Activated naive CD4-positive, alpha-beta T cell (primary cell): Measurements from ENCODE around the gene PIK3IP1.
"Not testable (repeated sequence)": the region's sequence is repeated elsewhere in the genome, so short reads cannot be mapped to it uniquely, and the experiment has no call there.

ENCODE experiments used
- DNase-seq, 4 experiments: peaks; one replicate each; lab custom pipeline; 2025; lab: John Stamatoyannopoulos, UW

Gene PIK3IP1

DNA sequence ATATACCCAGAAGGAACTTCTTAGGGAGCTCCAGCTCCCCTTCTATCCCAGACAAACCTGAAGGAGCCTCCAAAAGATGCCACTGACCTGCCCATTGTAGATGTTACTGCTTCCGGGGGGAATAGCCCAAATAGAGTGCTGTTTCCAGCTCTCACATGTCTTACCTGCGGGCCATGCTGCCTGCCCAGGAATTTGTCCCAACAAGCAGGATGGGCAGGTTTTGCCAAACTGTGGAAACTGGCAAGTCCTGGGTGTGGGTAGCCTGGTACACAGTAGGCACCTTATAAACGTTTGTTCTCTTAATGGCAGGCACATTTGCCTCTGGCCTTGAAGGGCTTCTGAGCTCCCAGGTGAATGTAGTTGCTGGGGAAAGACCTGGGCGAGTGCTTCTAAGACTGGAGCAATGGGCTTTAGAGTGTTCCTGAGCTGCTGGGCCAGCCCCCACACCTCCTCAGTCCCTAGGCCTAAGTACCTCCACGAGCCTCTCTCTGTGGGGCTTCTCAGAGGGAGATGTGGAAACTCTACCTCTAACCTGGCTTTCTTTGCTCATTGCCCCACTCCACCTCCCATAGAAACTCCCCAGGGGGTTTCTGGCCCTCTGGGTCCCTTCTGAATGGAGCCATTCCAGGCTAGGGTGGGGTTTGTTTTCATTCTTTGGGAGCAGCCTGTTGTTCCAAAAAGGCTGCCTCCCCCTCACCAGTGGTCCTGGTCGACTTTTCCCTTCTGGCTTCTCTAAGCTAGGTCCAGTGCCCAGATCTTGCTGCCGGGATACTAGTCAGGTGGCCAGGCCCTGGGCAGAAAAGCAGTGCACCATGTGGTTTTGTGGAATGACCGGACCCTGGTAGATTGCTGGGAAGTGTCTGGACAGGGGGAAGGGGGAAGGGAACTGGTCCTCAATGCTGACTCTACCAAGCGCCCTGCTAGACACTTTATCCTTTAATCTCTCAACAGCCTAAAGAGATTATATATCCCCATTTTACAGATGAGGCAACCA is 43.0 kb downstream of the PIK3IP1 start:
- DNase-seq, result no peak

DNA sequence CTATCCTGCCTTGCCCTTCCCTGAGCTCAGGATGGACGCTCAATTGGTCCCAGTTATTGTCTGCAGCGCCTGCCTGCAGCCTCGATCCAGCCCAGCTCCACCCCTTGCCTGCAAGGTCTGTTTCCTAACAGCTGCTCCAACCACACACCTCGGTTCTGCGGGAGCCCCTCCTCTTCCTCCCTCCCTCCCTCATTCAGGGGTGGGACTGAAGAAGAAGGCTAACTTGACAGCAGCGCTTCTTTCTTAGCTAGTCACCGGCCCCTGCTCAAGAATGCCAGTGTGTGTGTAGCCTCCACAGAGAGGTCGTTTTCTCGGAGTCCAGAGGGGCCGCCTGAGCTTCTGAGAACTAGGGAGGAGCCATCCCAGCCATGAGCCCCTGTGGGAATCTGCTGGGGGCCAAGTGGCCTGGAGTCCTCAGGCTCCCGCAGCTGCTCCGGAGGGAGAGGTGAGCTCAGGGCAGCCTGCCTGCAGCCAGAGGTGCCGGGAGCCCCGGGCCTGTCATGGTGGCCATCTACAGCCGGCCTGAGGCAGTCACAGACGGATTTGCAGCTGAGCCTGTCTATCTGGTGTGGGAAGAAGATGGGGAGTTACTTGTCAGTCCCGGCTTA is 44.0 kb downstream of the PIK3IP1 start:
- DNase-seq, result peak in 3 of 4 experiments; percentile 14 to 63 (median 53)

DNA sequence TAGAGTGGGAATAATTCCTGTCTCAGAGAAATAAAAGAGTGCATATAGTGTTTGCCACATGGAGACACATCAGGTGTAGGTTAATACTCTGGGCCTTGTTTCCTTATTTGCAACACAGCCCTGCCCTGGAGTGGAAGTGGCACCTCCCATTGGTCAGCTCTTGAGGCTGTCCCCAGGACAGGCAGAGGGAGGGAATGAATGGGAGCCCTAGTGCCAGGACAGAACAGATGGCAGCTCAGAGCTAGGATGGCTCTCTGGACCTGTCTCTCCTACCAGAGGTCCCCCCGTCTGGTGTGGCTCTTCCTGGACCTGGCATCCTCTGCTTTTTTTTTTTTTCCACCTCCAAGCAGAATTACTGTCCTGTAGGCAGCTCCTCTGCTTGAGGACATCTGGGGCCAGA is 44.6 kb downstream of the PIK3IP1 start:
- DNase-seq, result no peak

DNA sequence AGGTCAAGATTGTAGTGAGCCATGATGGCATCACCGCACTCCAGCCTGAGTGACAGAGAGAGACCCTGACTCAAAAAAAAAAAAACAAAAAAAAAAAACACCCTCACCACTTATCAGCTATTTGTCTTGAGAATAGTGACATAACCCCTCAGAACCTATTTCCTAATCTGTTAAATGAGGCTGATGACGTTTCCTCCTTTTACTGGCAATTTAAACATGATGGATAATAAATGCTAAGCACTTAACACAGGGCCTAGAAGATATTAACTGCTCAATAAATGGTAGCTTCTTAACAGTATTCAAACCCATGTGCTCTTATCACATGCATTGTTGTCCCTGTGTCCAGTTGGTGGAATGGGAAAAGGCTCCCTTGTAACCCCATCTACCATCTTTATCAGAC is 45.6 kb downstream of the PIK3IP1 start:
- no peak for DNase-seq

DNA sequence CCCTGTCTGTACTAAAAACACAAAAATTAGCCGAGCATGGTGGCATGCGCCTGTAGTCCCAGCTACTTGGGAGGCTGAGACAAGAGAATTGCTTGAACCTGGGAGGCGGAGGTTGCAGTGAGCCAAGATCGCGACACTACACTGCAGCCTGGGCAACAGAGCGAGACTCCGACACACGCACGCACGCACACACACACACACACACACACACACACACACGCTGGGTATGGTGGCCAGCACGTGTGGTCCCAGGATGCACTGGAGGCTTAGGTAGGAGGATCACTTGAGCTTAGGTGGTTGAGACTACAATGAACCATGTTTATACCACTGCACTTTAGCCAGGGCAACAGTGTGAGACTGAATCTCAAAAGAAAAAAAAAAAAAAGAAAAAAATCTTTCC is 46.3 kb downstream of the PIK3IP1 start:
- not testable (repeated sequence) for DNase-seq

DNA sequence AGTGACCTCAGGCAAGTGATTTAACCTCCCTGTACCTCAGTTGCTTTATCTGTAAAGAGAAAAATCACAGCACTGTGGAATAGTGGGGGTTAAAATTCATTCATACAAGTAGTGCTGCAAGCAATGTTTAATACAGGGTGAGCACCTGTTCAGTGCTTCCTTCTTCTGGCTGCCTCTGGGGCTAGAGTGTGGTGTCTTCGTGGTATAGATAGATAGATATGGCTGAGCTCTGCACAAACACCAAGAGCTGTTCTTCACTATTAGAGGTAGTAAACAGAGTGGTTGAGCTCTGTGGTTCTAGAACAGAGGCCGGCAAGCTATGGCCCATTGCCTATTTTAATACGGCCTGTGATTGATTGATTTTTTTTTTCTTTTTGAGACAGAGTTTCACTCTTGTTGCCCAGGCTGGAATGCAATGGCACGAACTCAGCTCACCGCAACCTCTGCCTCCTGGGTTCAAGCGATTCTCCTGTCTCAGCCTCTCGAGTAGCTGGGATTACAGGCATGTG is 47.3 kb downstream of the PIK3IP1 start:
- DNase-seq, result no peak

DNA sequence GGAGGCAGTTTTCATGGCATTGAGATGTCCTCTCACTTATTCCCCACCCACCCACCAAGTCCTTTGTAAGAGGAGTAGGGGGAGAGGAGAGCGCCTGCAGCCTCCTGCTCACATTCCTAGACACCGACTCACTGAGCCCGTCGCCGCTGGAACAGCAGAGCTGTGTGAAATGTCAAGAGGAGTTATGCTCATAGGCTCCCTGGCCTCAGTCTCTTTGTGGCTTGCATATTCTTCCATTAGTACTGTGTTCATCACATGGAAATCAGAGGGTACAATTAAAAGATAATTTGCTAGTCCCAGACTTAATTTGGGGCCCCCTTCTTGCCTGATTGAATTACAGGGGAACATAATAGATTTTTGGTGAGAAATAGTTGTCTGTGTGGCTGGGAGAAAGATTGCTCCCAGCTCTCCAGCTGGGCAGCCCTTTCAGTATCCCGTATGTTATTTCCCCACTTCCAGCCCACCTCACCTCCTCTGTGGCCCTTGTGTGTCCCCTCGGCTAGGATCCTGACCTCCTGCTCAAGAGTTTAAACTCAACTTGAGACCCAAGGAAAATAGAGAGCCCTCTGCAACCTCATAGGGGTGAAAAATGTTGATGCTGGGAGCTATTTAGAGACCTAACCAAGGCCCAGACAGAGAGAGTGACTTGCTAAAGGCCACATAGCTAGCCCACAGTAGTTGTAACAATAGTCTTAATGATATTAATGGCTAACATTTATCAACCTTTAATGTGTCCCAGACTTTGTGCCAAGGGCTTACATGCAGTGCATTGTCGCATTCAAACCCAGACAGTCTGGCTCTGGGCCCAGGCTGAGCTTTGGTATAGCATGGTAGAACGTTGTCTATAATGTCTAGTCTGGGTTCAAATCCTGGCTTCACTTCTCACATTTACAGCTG is 48.0 kb downstream of the PIK3IP1 start:
- no peak for DNase-seq

DNA sequence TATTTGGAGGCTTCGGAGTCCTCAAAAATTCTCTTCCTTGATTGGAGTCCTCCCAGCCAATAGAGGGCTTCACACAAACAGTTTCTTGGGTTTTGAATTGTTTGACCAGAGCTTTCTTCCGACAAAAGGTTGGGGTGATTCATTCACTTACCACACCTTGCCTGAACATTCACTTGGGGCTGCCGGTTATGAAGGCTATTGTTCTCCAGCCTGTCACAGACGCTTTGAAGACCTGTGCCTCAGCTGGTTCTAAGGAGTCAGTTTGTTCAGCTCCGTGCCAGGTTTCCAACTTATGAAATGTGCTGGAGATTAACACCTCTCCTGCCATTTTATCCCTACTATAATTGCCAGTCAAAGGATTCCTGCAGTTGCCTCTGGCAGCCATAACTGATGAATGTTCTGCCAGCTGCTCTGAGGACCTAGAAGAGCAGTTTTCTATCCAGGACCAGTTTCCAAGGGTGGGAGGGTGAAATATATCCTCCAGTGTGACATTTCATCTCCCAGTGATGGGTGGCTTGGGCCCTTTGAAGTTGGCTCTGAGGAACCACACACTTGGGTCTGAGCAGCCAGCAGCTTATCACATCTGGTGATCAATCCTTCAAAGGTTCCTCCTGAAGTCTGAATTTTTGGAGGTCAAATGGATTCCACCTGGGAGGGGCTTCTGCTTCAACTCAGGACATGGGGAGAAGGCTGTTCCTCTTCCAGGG is 48.8 kb downstream of the PIK3IP1 start:
- DNase-seq, result no peak

DNA sequence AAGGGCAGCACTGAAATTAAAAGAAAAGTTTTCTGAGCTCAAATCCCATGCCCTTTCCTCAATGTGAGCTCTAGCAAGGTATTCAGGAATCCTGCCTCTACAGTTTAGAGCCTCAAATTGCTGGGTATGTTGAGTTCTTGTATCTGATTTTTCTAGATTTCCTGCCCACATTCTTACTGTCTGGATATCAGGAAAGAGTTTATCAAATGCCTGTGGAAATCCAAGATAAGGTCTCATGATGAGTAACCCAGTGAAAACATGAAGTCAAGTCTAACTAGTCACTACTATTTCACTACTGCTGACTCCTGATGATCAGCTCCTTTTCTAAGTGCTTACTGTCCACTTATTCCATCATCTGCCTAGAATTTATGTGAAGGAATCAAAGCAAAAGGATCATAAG is 50.4 kb downstream of the PIK3IP1 start:
- no peak for DNase-seq

DNA sequence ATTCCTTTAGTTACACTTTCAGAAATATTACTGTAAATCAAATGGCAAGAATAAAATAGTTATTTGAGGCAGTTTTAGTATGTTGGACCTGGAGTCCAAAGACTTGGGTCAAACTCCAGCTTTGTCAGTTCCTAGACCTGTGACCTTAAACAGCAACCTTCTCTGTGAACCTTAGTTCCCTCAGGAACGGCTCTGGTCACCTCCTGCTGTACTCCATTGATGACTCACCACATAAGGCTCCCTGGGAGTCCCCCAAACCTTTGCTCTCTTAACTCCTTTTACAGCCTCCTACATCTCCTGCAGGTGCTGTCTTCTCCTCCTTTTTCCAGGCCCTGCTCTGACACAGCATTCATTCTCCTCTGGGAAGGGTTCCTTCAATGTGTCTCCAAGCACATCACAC is 51.1 kb downstream of the PIK3IP1 start:
- DNase-seq, result no peak

DNA sequence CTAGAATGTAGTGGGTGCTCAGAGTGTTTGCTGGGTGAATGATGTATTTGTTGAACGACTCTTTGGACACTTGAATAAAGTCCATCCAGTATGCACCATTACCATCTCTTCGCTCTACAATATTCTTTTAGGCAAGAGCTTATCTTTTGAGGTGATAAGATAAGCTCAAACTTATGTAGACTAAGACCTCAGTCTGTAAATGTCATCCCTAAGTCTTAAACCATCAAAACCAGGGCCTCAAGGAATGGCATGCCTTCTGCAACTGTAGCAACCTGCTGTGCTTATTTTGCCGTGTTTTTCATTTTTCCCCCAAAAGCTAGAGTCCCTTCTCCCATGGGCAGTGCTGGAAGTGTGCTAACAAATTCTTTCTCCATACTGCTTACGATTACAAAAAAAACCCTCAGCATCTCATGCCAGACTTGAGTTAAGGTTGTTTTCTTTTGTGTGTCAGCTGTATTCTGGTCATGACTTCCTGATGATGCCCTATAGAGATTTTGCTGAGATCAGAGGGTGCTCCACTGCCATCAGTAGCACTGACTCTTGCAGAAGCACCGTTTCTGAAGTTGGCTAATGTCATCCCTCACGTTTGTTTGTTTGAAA is 52.4 kb downstream of the PIK3IP1 start:
- no peak for DNase-seq

DNA sequence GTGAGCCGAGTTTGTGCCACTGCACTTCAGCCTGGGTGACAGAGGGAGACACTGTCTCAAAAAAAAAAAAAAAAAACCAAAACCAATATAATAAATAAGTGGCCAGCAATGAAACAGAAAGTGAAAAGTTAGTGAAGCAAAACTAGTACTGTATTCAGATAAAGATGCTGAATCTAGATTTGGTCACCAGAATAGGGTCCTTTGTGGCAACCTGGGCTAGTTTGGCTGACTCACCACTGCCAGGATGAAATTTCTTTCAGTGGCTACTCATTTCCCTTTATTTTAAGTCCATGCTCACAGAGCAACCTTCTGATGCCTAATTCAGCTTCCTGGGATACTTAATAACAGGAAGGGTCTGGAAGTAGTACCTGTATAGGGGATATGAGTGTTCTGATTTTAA is 54.2 kb downstream of the PIK3IP1 start:
- no peak for DNase-seq

DNA sequence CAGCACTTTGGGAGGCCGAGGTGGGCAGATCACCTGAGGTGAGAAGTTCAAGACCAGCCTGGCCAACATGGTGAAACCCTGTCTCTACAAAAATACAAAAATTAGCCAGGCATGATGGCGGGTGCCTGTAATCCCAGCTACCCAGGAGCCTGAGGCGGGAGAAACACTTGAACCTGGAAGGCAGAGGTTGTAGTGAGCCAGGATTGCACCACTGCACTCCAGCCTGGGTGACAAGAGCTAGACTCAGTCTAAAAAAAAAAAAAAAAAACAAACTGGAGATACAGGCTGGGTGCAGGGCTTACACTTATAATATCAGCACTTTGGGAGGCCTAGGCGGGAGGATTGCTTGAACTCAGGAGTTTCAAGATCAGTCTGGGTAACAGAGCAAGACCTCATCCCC is 56.2 kb downstream of the PIK3IP1 start:
- DNase-seq, result not testable (repeated sequence)

DNA sequence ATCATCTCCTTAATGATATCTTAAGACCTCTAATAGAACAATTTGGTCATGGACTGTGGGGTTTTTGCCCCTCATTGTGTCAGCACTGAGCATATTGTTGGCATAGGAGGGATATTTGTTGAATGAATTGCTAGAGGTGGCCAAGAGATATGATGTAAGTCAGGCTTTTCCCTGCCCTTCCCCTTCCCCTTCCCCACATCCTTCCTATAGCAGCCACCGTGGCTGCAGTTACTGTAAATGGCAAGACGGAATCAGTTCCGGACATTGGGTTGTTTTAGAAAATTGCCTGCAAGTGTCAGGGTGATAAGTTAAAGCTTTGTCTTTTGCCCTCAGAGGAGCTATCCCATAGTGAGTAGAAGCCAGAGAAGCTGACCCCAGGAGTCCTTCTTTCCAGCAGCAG is 57.2 kb downstream of the PIK3IP1 start:
- DNase-seq, result no peak

DNA sequence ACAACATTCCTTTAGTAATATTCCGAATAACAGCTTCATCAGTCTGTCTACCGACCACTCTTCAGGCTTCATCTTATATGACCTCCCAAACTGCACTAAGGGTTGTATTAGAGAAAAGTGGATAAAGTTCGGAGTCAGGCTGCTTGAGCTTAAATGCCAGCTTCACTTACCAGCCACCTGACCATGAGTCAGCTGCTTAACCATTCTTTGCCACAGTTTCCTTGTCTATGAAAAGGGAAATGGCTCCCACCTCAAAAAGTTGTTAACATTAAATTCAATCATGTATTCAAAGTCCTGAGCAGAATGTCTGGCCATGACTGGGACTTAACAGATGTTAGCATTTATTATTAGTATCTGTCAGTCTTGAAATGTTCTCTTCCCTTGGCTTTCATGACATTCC is 59.3 kb downstream of the PIK3IP1 start:
- no peak for DNase-seq
